ENCODE data around the gene KIAA1755.

DNA sequence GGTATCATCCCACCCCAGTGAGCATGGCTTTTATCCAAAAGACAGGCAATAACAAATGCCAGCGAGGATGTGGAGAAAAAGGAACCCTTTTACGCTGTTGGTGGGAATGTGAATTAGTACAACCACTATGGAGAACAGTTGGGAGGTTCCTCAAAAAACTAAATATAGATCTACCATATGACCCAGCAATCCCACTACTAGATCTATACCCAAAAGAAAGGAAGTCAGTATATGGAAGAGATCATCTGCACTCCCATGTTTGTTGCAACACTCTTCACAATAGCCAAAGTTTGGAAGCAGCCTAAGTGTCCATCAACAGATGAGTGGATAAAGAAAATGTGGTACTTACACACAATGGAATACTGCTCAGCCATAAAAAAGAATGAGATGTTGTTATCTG lies 5.9 kb upstream of the KIAA1755 start:
- TF ChIP-seq, protein P1, sequence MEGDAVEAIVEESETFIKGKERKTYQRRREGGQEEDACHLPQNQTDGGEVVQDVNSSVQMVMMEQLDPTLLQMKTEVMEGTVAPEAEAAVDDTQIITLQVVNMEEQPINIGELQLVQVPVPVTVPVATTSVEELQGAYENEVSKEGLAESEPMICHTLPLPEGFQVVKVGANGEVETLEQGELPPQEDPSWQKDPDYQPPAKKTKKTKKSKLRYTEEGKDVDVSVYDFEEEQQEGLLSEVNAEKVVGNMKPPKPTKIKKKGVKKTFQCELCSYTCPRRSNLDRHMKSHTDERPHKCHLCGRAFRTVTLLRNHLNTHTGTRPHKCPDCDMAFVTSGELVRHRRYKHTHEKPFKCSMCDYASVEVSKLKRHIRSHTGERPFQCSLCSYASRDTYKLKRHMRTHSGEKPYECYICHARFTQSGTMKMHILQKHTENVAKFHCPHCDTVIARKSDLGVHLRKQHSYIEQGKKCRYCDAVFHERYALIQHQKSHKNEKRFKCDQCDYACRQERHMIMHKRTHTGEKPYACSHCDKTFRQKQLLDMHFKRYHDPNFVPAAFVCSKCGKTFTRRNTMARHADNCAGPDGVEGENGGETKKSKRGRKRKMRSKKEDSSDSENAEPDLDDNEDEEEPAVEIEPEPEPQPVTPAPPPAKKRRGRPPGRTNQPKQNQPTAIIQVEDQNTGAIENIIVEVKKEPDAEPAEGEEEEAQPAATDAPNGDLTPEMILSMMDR (conservative IDR thresholded peaks at IDR 0.05): no peak
- TF ChIP-seq EZH2 (IDR thresholded peaks at IDR 0.05; ENCODE audit: low read depth): no peak

Data from PC-9 (cell line).